Endothelial cell (in vitro differentiated cells): ENCODE data around the gene ATR. TPM values are rescaled to one million over a fixed set of nuclear protein-coding genes. Genes with fewer than 3 reads are reported as not detected.

Experiments used
- DNase-seq: peaks from one replicate; pipeline ENCODE4 v3.0.0; 2021; ENCODE audit warnings: low spot score
- H3K27ac Mint-ChIP-seq: one replicate; pipeline ENCODE4 v1.8.0; 2021; ENCODE audit warnings: mixed read lengths, inconsistent platforms; ENCODE audit not compliant: unreplicated experiment
- H3K27me3 Mint-ChIP-seq: one replicate; pipeline ENCODE4 v1.8.0; 2021; ENCODE audit warnings: mild to moderate bottlenecking, moderate library complexity, mixed read lengths, inconsistent platforms; ENCODE audit not compliant: unreplicated experiment
- H3K36me3 Mint-ChIP-seq: one replicate; pipeline ENCODE4 v1.8.0; 2021; ENCODE audit warnings: mild to moderate bottlenecking, low read depth, mixed read lengths, inconsistent platforms; ENCODE audit not compliant: unreplicated experiment
- H3K4me1 Mint-ChIP-seq: one replicate; pipeline ENCODE4 v1.8.0; 2021; ENCODE audit warnings: mild to moderate bottlenecking, mixed read lengths, inconsistent platforms; ENCODE audit not compliant: unreplicated experiment
- H3K4me3 Mint-ChIP-seq: one replicate; pipeline ENCODE4 v1.8.0; 2021; ENCODE audit warnings: mild to moderate bottlenecking, mixed read lengths, inconsistent platforms; ENCODE audit not compliant: unreplicated experiment
- H3K9me3 Mint-ChIP-seq: one replicate; pipeline ENCODE4 v1.8.0; 2021; ENCODE audit warnings: mixed read lengths, inconsistent platforms; ENCODE audit not compliant: unreplicated experiment
- CTCF ChIP-seq: fragments of 200-600 bp; sonication (generic); IDR thresholded peaks from one replicate; pipeline ENCODE4 v1.5.0; 2021; ENCODE audit warnings: antibody characterized with exemption; ENCODE audit not compliant: unreplicated experiment
- total RNA-seq: library from RNA; stranded (reverse); fragmentation: NEBNext Ultra II Directional; extraction: Animal tissue kit (Norgen Biotek cat#: 25700); gene quantifications from one replicate; pipeline ENCODE4 v1.2.1, GENCODE V29; 2021; ENCODE audit not compliant: unreplicated experiment

Gene ATR
- total RNA-seq, 1 donor from 2014 or later: 17.8 TPM

GRCh38 chr3:142623194-142623593, 44.7 kb upstream of the ATR start:
- no peak for DNase-seq
- Mint-ChIP-seq H3K9me3 (no peaks in the 10 kb centered on the region), H3K27me3 (no peaks in the 10 kb centered on the region), H3K4me3 (no peak overlapping the region), H3K4me1 (no peaks in the 10 kb centered on the region), H3K36me3 (no peaks in the 10 kb centered on the region), H3K27ac (no peak overlapping the region)
- no peak for TF ChIP-seq CTCF

- TF ChIP-seq CTCF: no peak
- no peaks in the 10 kb centered on the region for H3K4me1 Mint-ChIP-seq
- no peak overlapping the region for H3K27ac Mint-ChIP-seq
- no peak overlapping the region for H3K4me3 Mint-ChIP-seq
- DNase-seq: no peak
- no peaks in the 10 kb centered on the region for H3K9me3 Mint-ChIP-seq
- no peaks in the 10 kb centered on the region for H3K27me3 Mint-ChIP-seq
- no peaks in the 10 kb centered on the region for H3K36me3 Mint-ChIP-seq
Observed at GRCh38 chr3:142622405-142622804, 43.9 kb upstream of the ATR start.

GRCh38 chr3:142618917-142619461, 40.5 kb upstream of the ATR start:
- Mint-ChIP-seq H3K27me3 (peaks cover 2% of the 10 kb centered on the region), H3K4me3 (no peak overlapping the region), H3K36me3 (no peaks in the 10 kb centered on the region), H3K27ac (no peak overlapping the region), H3K4me1 (no peaks in the 10 kb centered on the region), H3K9me3 (no peaks in the 10 kb centered on the region)
- no peak for TF ChIP-seq CTCF
- DNase-seq: no peak

- Mint-ChIP-seq H3K4me1 (no peaks in the 10 kb centered on the region), H3K36me3 (no peaks in the 10 kb centered on the region), H3K4me3 (no peak overlapping the region), H3K27ac (no peak overlapping the region), H3K9me3 (no peaks in the 10 kb centered on the region), H3K27me3 (peaks cover 2% of the 10 kb centered on the region)
- DNase-seq: no peak
- TF ChIP-seq CTCF: no peak
Observed at GRCh38 chr3:142615171-142615570, 36.6 kb upstream of the ATR start.

- Mint-ChIP-seq H3K4me1 (no peaks in the 10 kb centered on the region), H3K4me3 (no peak overlapping the region), H3K27ac (no peak overlapping the region), H3K9me3 (no peaks in the 10 kb centered on the region), H3K27me3 (peaks cover 2% of the 10 kb centered on the region), H3K36me3 (no peaks in the 10 kb centered on the region)
- TF ChIP-seq CTCF: no peak
- DNase-seq: no peak
Observed at GRCh38 chr3:142614059-142614626, 35.6 kb upstream of the ATR start.
